Adrenal gland (tissue), 5 donors: ENCODE data around the gene TOB2.

Source experiments
- CTCF ChIP-seq, 6 experiments: fragments of 450-650 bp in 4 of 6; fragments of 200-600 bp in 2 of 6; sonication (generic) in 1 of 6; IDR thresholded peaks; 1 replicate in 5 of 6; 2 replicates in 1 of 6; pipeline versions ENCODE4 v1.5.1 to v1.8.0; 2016 to 2021; ENCODE audit warnings: antibody characterized with exemption in 6 of 6, mild to moderate bottlenecking in 2 of 6, moderate library complexity in 1 of 6
- POLR2A ChIP-seq, 2 donors: fragments of 450-650 bp; IDR thresholded peaks; one replicate each; pipeline ENCODE4 v1.6.1; 2017; ENCODE audit warnings: antibody characterized with exemption in 2 of 2, mild to moderate bottlenecking in 2 of 2, moderate library complexity in 1 of 2
- donor health status: DM: no; HTN: no; CAD: no.

- TF ChIP-seq CTCF (IDR thresholded peaks at IDR 0.05), result no peak
- no peak for TF ChIP-seq POLR2A (IDR thresholded peaks at IDR 0.05)
Observed at GRCh38 chr22:41479671-41480396, 33.2 kb upstream of the TOB2 start.
